Measurements from ENCODE around the gene RXFP4. TPM values are rescaled to one million over a fixed set of nuclear protein-coding genes. Genes with fewer than 3 reads are reported as not detected.

The RXFP4 gene
- total RNA-seq, 2 donors from 2014 or later, result not detected

GRCh38 chr1:155989242-155990004, 48.0 kb downstream of the RXFP4 start:
- Mint-ChIP-seq H3K4me1 (peaks cover 4% of the 10 kb centered on the region), H3K4me3 (no peak overlapping the region), H3K27ac (peak overlapping the region; percentile 31), H3K36me3 (ENCODE audit: low read depth) (no peaks in the 10 kb centered on the region), H3K9me3 (no peaks in the 10 kb centered on the region), H3K27me3 (no peaks in the 10 kb centered on the region)
- peak; percentile 87 for ATAC-seq (replicated peaks)

- Mint-ChIP-seq H3K27ac (peak overlapping the region; percentile 23), H3K36me3 (ENCODE audit: low read depth) (no peaks in the 10 kb centered on the region), H3K4me3 (no peak overlapping the region), H3K27me3 (no peaks in the 10 kb centered on the region), H3K9me3 (no peaks in the 10 kb centered on the region), H3K4me1 (peaks cover 4% of the 10 kb centered on the region)
- no peak for ATAC-seq (replicated peaks)
Observed at GRCh38 chr1:155990005-155990739, 48.7 kb downstream of the RXFP4 start.

Other genes starting within 250 kb of the RXFP4 start
- gene GON4L, start 84.4 kb upstream of the RXFP4 start, total RNA-seq, result 10 to 100 TPM; 62.7 to 65.0 TPM
- gene SYT11, start 82.1 kb upstream of the RXFP4 start, total RNA-seq, result 10 to 100 TPM; 36.7 to 61.9 TPM
- 10 to 100 TPM; 28.1 to 79.8 TPM for gene RIT1, start 30.3 kb upstream of the RXFP4 start, total RNA-seq
- gene KHDC4, start 7.2 kb upstream of the RXFP4 start, total RNA-seq, result 100 to 1,000 TPM in 1 of 2 donors, 10 to 100 TPM in 1; 67.5 to 109 TPM
- gene ARHGEF2, start 36.9 kb downstream of the RXFP4 start, total RNA-seq, result 100 to 1,000 TPM; 108 to 205 TPM
- gene SSR2, start 79.3 kb downstream of the RXFP4 start, total RNA-seq, result 100 to 1,000 TPM; 194 to 208 TPM
- gene UBQLN4, start 112.2 kb downstream of the RXFP4 start, total RNA-seq, result 10 to 100 TPM; 31.9 to 36.7 TPM
- 10 to 100 TPM; 39.9 to 55.6 TPM for gene LAMTOR2, start 113.1 kb downstream of the RXFP4 start, total RNA-seq
- 1 to 10 TPM in 1 of 2 donors, under 1 TPM in 1; 0.43 to 1.2 TPM for gene RAB25, start 119.5 kb downstream of the RXFP4 start, total RNA-seq
- under 1 TPM; 0.15 to 0.21 TPM for gene MEX3A, start 140.8 kb downstream of the RXFP4 start, total RNA-seq
- gene LMNA, start 173.1 kb downstream of the RXFP4 start, total RNA-seq, result 100 to 1,000 TPM; 150 to 338 TPM
- 10 to 100 TPM in 1 of 2 donors, 1 to 10 TPM in 1; 1.8 to 17.6 TPM for gene SEMA4A, start 211.9 kb downstream of the RXFP4 start, total RNA-seq